ENCODE measurements around the gene M6PR. TPM values are rescaled to one million over a fixed set of nuclear protein-coding genes. Genes with fewer than 3 reads are reported as not detected.

The M6PR gene
- total and polyA plus RNA-seq, 2 of the 13 experiments (the other 11 are each of a cell fraction or from before 2014, with no cell fraction given) = 98.2 to 127 TPM

- TF ChIP-seq, protein P1, sequence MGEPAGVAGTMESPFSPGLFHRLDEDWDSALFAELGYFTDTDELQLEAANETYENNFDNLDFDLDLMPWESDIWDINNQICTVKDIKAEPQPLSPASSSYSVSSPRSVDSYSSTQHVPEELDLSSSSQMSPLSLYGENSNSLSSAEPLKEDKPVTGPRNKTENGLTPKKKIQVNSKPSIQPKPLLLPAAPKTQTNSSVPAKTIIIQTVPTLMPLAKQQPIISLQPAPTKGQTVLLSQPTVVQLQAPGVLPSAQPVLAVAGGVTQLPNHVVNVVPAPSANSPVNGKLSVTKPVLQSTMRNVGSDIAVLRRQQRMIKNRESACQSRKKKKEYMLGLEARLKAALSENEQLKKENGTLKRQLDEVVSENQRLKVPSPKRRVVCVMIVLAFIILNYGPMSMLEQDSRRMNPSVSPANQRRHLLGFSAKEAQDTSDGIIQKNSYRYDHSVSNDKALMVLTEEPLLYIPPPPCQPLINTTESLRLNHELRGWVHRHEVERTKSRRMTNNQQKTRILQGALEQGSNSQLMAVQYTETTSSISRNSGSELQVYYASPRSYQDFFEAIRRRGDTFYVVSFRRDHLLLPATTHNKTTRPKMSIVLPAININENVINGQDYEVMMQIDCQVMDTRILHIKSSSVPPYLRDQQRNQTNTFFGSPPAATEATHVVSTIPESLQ (CRISPR knock-in tag; conservative IDR thresholded peaks at IDR 0.05) = no peak
- no peak for TF ChIP-seq ZKSCAN1 (IDR thresholded peaks at IDR 0.05; ENCODE audit: low read length)
- no peak for TF ChIP-seq PHF8 (CRISPR knock-in tag; IDR thresholded peaks at IDR 0.05)
- TF ChIP-seq ELF4 (CRISPR knock-in tag; IDR thresholded peaks at IDR 0.05; ENCODE audit: borderline replicate concordance) = no peak
- TF ChIP-seq RBAK (CRISPR knock-in tag; IDR thresholded peaks at IDR 0.05) = no peak
- no peak for TF ChIP-seq NKX3-1 (CRISPR knock-in tag; IDR thresholded peaks at IDR 0.05)
- no peak for TF ChIP-seq IRF2 (CRISPR knock-in tag; IDR thresholded peaks at IDR 0.05)
- TF ChIP-seq JDP2 (CRISPR knock-in tag; IDR thresholded peaks at IDR 0.05; ENCODE audit: borderline replicate concordance) = no peak
- TF ChIP-seq TCF12 (IDR thresholded peaks at IDR 0.05) = no peak
- no peak for TF ChIP-seq TCF12 (CRISPR knock-in tag; IDR thresholded peaks at IDR 0.05)
- no peak for TF ChIP-seq SSRP1 (CRISPR knock-in tag; IDR thresholded peaks at IDR 0.05)
Observed at GRCh38 chr12:8899830-8900229, 49.6 kb downstream of the M6PR start (continued).

- BruUV-seq (replicated peaks) = no TSS peak
- Histone ChIP-seq H3K27me3 (ENCODE audit: control insufficient read depth in 1 of 2, insufficient read depth in 2 of 2, low read length in 2 of 2) (peaks cover 0 to 15% of the 10 kb centered on the region in 2 experiments; a peak in 2 of 5 replicates), H3K36me3 (replicated peaks in 1 of 2; ENCODE audit: control insufficient read depth in 1 of 2, insufficient read depth in 2 of 2, low read length in 2 of 2) (no peaks in the 10 kb centered on the region), H3K4me2 (ENCODE audit: low read depth, low read length) (no peak overlapping the region), H3K27ac (ENCODE audit: extremely low read length, insufficient read depth, low read length) (no peak overlapping the region), H3K9me3 (ENCODE audit: low read length) (no peaks in the 10 kb centered on the region), H2AFZ (ENCODE audit: low read length) (no peak overlapping the region), H3K4me1 (ENCODE audit: insufficient read depth, low read length) (no peaks in the 10 kb centered on the region), H4K20me1 (ENCODE audit: insufficient read depth, low read length) (no peaks in the 10 kb centered on the region), H3K9ac (ENCODE audit: insufficient read depth, low read depth, low read length) (no peak overlapping the region), H3K4me3 (replicated peaks in 1 of 3; ENCODE audit: insufficient read depth in 1 of 3, low read depth in 2 of 3, low read length in 3 of 3) (no peak overlapping the region), H3K79me2 (ENCODE audit: insufficient read depth, low read length) (no peaks in the 10 kb centered on the region)
- no peak for DNase-seq (ENCODE audit: low spot score)
- in situ Hi-C loops (cut with HindIII; ENCODE audit: extremely low pct_ligation_motif_present, low pct_unique_long_range_greater_than_20kb) = no loop called here
- CTCF ChIA-PET (ENCODE audit: low intra/inter-chr PET ratio, low total read pairs) = no interaction called here
- intact Hi-C loops (cut with micrococcal nuclease; ENCODE audit: unreplicated experiment) = no loop called here
- no peak for FAIRE-seq
- WGBS (ENCODE audit: low lambda C conversion rate) = 18% methylated on average over 7 of the region's 7 CpGs
- TF ChIP-seq ZFP36L2 (CRISPR knock-in tag; IDR thresholded peaks at IDR 0.05) = no peak
- no peak for TF ChIP-seq HNF1A (IDR thresholded peaks at IDR 0.05; ENCODE audit: low read depth)
- no peak for TF ChIP-seq HNF1A (CRISPR knock-in tag; IDR thresholded peaks at IDR 0.05; ENCODE audit: borderline replicate concordance)
- TF ChIP-seq ATF7 (IDR thresholded peaks at IDR 0.05) = 0 out of 2 replicates have a peak, but pooled peaks have one; percentile 34
- no peak for TF ChIP-seq ATF7 (CRISPR knock-in tag; IDR thresholded peaks at IDR 0.05)
- ATAC-seq = no peak
- POLR2A ChIA-PET = no interaction called here
Observed at GRCh38 chr12:8897081-8897480, 52.4 kb downstream of the M6PR start.

All from HepG2 (cell line).